GM18907 (cell line): ENCODE measurements around the gene PRR29.

Experiments
- ATAC-seq: cut with Tn5 transposase; IDR thresholded peaks from one replicate; pipeline ENCODE4 v1.9.1; 2021; ENCODE audit warnings: mild to moderate bottlenecking, moderate library complexity; ENCODE audit not compliant: unreplicated experiment

The PRR29 gene

DNA sequence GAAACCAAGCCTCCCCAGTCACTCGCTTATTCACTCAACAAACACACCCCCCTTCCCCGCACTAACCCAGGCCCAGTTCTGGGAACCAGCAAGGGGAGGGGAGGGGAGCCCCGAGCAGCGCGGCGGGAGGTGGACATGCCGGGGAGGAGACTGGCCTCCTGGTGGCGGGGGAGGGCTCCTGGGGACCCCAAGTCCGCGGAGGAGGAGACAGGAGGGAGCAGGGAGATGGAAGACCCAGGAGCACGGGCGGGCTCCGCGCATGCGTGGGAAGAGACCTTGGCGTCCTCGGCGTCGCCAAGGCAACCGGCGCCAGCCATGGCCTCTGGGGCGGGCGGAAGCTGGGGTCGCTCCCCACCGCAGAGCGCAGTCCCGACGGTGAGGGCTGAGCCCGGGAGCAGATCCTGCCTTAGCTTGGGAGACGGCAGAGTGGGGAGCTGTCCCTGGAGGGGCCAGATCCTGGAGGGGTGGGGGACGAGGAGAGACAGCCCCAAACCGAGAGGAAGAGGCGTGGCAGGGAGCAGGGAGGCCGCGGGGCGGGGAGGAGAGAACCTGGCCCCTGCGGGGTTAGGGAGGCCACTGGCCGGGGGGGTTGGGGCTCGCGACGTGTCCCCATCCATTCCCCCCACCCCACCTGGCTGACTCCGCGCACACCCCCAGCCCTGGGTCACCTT is at the start of gene PRR29:
Gene PRR29 (plus strand): TSS at position 302 of the 671 bp plus-strand sequence. CDS start 14 bp downstream, at position 316.
- ATAC-seq, result peak; percentile 59

DNA sequence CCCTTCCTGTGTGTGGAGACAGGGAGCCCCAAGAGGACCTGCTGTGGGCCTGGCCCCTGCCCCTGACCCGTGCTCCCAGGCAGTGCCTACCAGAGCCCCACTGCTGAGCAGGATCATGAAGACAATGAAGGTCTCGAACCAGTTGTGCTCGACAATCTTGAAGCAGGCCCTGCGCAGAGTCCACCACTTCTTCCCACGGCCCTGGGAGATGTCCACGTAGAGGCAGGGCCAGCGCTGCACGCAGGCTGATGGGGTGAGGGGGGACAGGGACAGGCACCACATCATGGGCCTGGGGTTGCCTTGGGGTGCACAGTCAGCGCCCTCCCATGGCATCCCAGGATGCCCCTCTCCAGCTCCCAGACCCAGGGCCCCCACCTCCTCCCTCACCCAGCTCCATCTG is 49.6 kb upstream of the PRR29 start:
- no peak for ATAC-seq

DNA sequence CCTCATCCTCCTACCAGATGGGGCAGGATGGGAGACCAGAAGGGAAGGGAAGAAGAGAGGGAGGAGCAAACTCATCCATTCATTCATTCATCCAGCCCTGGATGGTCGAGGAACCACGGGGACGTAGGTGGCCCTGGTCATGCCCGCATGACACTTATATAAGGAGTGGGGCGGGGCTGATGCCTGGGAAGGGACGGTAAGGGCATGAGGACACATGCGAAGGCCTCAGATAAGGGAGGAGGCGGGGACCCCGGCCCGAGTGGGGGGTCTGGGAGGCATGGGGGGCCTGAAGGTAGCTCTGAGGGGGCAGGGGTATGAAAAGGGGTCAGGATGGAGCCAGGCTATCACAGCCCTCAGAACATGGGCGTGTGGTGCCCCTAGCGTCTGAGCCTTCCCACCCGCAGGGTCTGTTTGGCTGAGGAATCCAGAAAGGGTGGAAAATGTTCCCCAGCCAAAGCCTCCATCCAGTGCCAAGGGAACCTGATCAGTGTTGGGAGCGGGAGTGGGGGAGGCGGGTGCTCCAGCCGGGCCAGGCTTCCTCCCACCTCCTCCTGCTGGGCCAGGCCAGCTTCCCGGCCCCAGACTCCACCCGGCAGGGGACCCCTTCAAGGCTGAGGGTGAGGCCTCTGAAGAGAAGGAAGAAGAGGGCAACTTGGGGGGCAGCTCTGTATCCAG is 48.4 kb upstream of the PRR29 start:
- no peak for ATAC-seq

DNA sequence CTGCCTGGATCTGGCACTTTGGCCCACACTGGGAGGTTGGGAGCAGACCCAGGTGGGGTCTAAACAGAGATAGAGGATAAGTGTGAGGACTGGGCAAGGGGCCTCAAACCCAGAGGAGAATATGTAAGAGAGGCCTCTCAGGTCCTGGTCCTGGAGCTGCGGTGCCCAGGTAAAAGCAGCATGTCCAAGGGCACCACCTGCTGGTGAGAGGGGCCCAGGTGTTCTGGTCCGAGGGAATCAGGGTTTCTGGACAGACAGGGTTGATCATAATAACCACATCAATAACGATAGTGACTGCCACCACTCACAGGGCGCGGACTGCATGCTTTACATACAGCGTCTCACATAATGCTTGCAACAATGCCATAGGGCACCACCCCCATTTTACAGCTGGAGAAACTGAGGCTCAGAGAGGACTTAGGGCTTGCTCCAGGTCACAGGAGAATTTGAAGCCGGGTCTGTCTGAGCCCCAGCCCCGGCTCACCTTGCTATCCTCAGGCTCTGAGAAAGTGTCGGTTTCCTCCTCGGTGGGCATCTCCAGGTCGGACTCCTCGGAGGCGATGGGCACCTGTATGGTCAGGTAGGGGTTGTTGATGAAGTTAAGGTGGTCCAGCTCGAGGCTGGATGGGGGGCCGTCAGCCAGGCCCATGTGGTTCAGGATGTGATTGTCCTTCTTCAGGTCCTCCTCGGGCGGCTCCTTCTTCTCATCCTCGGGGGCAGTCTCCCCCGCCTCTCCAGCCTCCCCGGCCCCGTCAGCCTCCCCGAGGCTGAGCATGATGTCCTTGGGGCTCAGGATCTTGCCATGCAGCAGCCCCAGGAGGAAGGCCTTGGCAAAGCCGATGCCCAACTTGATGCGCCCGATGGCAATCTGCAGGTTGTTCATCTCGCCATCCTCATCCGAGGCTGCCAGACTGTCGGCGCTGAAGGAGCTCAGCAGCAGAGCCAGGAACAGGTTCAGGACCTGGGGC is 46.9 kb upstream of the PRR29 start:
- no peak for ATAC-seq

DNA sequence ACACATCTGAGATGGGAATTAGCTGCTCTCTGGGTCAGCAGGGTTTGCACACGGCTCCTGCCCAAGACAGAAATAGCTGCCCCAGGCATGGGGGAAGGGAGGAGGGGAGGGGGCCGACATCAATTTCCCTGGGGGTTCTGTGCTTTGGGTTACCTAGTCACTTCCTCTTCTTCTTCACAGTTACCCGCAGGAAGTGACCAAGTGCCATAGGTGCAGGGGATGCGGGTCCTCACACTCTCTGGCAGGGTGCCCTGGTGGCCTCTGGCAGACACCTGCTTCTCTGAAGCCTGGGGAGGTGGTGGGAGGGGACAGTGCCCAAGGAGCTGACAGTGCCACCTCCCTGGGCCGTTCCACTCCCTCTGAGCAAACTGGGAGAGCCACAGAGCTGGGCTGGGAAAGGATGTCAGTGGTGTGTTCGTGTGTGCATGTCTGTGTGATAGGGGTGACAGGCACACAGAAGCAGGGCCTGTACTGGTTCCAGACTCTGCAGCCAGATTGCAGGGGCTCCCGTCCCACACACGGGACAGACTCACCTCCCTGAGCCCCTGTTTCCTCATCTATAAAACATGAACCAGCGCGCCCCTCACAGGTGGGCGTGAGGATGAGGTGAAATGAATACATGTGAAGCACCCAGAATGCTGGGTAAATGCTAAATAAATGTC is 43.6 kb upstream of the PRR29 start:
- ATAC-seq, result peak; percentile 67

DNA sequence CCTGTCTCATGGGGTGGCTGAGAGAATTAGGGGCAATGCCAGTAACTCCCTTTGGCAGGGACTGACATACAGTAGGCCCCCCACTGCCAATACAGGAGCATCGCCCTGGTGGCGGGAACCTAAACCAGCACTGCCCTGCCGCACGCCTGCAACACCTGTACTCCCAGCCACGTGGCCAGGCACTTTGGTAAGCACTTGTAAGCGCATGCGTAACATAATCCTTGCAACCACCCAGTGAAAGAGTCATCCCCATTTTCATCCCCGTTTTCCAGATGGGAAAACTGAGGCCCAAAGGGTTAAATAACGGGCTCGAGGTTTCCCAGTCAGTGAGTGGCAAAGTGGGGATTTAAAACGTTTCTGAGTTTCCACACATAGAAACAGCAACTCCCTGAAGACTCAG is 42.9 kb upstream of the PRR29 start:
- ATAC-seq, result no peak

DNA sequence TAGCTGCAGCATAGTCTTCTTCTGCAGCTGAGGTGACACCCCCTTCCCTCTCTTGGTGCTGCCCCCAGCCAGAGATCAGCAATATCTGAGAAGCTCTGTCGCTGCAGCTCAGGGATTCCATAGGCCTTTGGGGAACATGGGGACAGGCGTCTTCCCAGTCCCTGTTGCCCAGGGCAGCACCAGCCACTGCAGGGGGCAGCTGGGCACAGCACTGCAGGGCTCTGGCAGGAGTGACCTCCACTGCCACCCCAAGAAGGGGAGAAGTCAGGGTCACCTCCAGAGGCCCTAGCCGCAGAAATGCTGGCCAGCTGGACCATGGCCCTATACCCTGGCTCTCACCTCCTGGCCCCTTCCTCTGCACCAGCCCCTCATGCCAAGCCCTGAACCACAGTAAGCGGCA is 42.4 kb upstream of the PRR29 start:
- ATAC-seq, result no peak

DNA sequence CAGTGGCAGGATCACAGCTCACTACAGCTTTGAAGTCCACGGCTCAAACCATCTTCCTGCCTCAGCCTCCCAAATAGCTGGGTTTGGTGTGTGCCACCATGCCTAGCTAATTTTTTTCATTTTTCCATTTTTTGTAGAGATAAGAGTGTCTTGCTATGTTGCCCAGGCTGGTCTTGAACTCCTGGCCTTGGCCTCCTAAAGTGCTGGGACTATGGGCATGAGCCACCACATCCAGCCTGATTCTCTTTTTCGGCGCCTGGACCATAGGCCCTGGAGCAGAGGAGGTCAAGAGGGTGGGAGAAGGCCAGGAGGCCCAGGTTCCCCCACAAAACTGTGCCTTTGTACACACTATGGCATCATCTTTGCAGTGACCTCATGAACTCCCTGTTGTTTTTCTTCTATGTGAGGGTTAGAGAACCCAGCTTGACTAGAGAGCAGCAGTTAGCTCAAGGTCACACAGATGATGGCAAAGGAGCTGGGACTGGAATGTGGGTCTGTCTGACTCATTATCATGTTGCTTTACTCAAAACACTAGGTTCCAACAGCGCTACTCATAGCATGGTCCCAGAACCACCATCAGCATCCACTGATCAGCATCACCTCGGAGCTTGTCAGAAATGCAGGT is 41.7 kb upstream of the PRR29 start:
- ATAC-seq, result no peak

DNA sequence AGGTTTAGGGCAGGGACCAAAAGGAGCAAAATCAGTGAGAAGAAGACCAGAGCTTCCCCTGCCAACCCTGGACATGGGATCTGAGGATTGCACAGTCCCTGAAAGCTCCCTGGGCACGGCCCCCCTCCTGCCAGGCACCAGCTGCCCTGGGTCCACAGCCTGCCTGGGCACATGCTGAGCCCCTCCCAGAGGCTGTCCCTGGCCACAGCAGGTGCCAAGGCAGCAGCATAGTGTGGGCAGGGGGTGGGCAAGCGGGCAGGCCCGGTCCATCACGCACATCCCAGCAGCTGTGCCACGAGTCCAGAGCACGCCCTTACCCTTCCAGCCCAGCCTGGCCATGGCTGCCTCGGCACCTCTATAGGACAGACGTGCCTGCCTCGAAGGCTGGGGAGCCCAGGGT is 38.1 kb upstream of the PRR29 start:
- no peak for ATAC-seq

DNA sequence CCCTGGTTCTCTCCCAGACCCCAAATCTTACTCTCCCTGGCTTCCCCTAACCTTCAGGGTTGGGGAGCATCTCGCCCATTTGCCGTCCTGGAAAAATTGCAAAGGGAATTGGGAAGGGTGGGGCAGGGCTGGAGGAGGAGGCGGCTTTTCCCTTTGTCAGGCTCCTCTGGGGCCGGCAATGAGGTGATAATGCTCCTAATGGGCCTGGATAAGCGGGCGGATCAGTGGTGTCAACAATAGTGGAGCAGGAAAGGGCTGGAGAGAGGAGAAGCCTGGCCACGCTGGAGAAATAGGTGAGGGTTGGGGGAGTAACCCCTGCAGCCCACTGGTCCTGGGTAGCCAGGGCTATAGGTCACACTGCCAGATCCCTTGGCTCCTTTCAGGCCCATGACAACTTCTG is 37.7 kb upstream of the PRR29 start:
- ATAC-seq, result no peak

DNA sequence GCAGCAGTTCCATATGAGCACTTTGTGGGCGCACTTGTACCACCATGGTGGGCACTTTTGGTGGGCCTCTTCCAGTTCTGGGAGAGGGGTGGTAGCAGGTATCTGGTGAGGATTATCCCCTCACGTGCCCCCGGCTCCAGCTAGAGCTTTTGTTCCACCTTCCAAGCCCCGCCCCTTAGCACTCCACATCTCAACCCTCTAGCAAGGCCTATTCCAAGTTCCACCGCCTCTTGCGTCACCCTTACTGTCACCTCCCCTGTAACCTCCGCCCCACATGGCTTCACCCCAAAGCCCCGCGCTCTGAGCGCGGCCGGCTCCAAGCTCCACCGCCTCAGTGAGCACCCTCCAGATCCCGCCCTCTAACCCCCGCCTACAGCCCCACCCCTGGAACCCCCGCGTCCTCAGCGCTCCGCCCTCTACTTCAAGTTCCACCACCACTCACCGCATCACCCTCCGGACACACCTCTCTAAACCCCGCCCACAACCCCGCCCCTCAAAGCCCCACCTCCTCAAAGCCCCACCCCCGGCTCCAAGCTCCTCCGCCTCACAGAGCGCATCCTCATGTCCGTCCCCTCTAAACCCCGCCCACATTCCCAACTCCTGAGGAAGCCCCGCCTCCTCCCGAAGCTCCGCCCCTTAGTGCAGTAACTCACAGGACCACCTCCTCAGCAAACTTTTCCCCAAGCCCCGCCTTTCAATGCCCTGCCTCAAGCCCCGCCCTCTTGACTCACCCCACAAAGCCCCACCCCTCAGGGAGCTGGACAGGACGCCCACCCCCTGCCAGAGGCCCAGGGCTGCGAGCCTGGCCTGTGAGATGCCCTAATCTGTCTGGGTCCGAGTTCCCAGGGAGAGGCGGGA is 36.6 kb upstream of the PRR29 start:
- ATAC-seq, result no peak

DNA sequence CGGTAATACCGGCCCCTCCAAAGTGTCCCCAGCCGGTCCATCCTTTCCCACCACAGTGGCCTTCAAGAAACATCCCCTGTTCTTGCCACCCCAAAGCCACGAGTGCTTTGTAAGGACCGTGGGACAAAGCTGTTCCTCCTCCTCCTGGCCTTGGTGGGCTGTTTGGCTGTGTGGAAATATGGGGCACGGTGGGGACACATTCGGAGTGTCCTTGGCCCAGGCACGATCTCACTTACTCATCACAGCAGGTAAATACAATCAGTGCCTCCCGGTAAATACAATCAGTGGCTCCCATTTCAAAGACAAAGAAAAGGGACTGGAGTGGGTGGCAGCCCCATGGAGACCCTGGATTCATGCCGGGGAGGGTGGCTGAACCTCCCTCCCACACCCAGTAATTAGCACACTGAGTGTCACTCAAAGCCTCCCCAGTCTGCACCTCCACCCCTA is 35.8 kb upstream of the PRR29 start:
- no peak for ATAC-seq

DNA sequence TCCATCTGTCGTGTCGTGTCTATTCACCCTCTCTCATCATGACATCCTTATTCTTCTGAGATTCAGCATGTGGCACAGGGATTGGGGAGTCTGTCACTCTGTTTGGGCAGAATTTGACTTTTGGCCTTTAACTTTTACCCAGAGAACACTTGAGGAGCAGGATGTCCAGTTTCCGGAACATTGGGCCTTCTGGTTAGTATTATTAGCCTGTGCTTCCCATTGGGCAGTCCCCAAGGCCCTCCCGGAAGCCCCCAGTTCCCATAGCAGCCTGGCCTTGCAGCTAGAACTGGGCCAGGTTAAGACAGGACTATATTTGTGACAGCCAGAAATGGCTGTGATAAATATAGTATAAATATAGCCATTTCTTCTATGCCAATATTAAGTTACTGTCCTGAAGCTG is 35.0 kb upstream of the PRR29 start:
- no peak for ATAC-seq

DNA sequence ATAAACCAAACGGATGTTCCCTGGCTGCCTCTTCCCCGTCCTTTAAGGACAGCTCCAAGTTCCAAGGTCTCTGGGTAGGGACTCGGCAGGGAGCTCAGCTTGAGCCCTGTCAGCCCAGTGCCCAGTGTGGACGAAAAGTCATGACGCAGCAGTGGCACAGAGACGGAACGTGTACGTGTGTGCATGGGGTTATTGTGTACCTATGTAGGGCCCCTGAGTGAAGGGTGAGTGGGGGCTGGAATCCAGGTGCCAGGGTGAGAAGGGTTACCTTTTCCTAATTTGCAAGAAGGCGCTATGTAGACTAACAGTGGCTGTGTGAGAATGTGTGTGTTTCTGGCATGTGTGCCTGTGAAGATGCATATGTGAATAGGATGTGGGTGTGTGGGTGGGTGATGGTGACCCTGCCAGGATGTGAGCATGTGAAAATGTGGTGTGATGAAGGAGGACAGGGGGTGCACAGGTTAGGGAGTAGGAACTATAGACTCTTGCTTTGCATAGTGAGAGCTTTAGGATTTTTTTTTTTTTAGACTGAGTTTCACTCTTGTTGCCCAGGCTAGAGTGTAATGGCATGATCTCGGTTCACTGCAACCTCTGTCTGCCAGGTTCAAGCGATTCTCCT is 31.4 kb upstream of the PRR29 start:
- ATAC-seq, result no peak

DNA sequence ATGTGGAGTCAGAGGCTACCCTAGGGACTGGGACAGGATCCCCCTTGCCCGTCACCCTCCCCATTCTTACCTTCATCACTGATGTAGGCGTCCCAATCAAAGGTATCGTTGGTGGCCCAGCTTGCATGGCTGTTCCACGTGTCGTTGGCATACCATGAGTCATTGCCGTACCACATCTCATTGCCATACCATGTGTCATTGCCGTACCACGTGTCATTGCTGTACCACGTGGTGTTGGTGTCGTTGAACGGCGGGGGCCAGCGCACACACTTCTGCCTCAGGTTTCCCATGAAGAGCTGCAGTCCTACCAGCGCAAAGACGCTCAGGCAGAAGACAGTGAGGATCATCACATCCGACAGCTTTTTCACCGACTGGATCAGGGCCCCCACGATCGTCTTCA is 30.2 kb upstream of the PRR29 start:
- ATAC-seq, result no peak

DNA sequence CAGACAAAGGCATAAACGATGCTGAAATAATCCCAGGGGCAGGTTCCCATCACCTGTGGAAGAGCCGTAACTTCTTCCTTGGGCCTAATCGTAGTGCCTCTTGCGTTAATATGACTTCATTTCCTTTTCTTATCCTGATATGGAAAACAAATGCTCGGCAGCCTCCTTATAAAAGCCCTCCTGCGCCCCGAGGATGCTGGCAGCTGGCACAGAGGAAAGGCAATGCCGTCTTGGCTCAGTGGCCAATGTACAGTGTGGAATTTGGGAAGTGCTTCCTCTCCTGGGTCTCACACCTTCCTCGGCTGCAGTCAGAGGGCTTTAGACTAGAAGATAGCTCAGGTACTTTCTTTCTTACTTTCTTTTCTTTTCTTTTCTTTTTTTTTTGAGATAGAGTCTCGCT is 28.9 kb upstream of the PRR29 start:
- ATAC-seq, result no peak

DNA sequence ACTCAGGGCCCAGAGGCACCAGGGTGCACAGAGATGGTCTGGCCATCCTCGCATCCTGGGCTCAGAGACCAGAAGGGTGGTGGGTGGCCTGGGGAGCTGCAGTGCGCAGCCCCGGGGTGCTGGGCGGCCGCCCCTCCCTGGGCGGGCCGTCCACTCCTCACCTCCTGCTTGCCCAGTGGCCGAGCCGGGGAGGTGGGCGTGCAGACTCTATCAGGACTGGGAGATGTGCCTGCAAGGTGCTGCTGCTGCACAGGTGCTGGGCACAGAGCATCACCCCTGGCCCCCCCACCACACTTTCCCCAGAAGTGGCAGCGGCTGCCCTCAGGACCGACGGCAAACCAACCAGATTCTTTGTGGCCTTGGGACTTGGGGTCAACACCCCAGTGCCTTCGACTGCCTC is 25.4 kb upstream of the PRR29 start, which contains the start of gene SCN4A:
Gene SCN4A (minus strand): TSS at position 123 of the 400 bp plus-strand sequence. CDS start 77 bp downstream, at position 46.
- ATAC-seq, result no peak

DNA sequence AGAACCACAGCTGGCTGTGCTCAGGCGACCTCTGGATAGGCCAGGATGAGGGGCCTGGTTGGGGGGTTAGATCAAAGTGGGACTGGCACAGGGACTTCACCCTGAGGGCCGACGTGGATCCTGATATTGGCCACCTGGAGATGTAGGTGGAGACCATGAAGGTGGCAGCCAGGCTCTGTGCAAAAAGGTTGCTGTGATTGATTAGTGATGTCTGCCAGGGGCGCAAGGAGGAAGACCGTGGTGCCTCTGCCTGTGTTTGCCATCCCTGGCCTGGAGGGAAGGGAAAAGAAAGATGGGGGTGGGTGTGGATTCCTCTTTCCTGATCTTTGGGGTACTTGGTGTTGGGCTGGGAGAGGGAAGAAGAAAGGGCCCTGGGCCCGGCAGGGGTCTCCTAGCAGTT is 24.9 kb upstream of the PRR29 start:
- ATAC-seq, result no peak
